ENCODE measurements around the gene CLK3.

DNA sequence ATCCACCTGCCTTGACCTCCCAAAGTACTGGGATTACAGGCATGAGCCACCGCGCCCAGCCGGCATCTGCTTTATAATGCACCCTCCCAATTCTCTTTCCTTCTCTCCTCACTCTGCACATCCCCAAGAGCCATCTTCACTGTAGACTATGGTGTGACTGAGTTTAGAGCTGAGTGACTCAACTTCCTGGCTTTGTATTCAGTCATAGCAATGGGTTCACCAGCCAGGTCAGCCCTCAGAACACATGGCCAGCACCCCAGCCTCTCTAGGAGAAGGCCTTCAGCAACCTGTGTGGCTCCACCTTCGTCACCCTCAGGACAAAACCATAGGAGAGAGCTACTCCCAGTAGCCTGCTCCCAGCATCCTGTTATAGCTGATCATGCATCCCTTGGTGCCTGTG, 41.6 kb upstream of the CLK3 start:
- TF ChIP-seq, protein P1, sequence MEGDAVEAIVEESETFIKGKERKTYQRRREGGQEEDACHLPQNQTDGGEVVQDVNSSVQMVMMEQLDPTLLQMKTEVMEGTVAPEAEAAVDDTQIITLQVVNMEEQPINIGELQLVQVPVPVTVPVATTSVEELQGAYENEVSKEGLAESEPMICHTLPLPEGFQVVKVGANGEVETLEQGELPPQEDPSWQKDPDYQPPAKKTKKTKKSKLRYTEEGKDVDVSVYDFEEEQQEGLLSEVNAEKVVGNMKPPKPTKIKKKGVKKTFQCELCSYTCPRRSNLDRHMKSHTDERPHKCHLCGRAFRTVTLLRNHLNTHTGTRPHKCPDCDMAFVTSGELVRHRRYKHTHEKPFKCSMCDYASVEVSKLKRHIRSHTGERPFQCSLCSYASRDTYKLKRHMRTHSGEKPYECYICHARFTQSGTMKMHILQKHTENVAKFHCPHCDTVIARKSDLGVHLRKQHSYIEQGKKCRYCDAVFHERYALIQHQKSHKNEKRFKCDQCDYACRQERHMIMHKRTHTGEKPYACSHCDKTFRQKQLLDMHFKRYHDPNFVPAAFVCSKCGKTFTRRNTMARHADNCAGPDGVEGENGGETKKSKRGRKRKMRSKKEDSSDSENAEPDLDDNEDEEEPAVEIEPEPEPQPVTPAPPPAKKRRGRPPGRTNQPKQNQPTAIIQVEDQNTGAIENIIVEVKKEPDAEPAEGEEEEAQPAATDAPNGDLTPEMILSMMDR (IDR thresholded peaks at IDR 0.05; ENCODE audit: extremely low read depth in 1 of 2, insufficient read depth in 1 of 2, low read depth in 1 of 2, low read length in 2 of 2) = no peak
- TF ChIP-seq MAX (IDR thresholded peaks at IDR 0.05; ENCODE audit: insufficient read depth, insufficient read length) (no peak), EZH2 (IDR thresholded peaks at IDR 0.05; ENCODE audit: borderline replicate concordance, low read depth, low read length, severe bottlenecking) (no peak), POLR2A (IDR thresholded peaks at IDR 0.05; ENCODE audit: low read depth, low read length) (no peak), POLR2AphosphoS5 (IDR thresholded peaks at IDR 0.05; ENCODE audit: insufficient read depth, low read depth, low read length) (peak; percentile 35), MYC (IDR thresholded peaks at IDR 0.05; ENCODE audit: low read depth, low read length) (peak; percentile 75)

Measured in endothelial cell of umbilical vein (primary cell).